ENCODE data around the gene PTPRN. TPM values are rescaled to one million over a fixed set of nuclear protein-coding genes. Genes with fewer than 3 reads are reported as not detected.

The PTPRN gene
- total and polyA plus RNA-seq, 11 donors = 0.12 to 0.93 (median 0.39) TPM; not detected in 7

- H3K27me3 ChIP-seq = no peaks in the 10 kb centered on the region
- 84 to 93% (median 92%) methylated on average over 4 to 5 of the region's 5 CpGs for WGBS, 4 donors
- no peaks in the 10 kb centered on the region for H3K9me3 ChIP-seq
- H3K4me3 ChIP-seq = peak overlapping the region in 1 of 12 donors; percentile 67
- H3K4me1 ChIP-seq = peaks cover 0 to 25% (median 13%) of the 10 kb centered on the region in 12 donors
- ATAC-seq (no peak), DNase-seq (peak in 1 of 5 donors; percentile 19)
- peak overlapping the region in 5 of 12 donors; percentile 75 to 93 (median 88) for H3K27ac ChIP-seq
- no peaks in the 10 kb centered on the region for H3K36me3 ChIP-seq
- intact Hi-C loops (cut with DNase I) = loop anchor here in 9 of 10 donors (1.0 to 10.0 kb wide), 14 partner anchors 14 to 239 kb away; partner anchors contain the start of genes NHEJ1 (in 4 of the 9), DNAJB2 (in 3 of the 9), DNPEP (in 2 of the 9) and GLB1L (in 2 of the 9)
- TF ChIP-seq POLR2A (IDR thresholded peaks at IDR 0.05) = no peak
- TF ChIP-seq CTCF (IDR thresholded peaks at IDR 0.05) = no peak
These were observed 15.4 kb downstream of the PTPRN start for GRCh38 chr2:219293736-219294231.

GRCh38 chr2:219292616-219293015 lies 16.6 kb downstream of the PTPRN start:
- WGBS, 4 donors = 85 to 96% (median 92%) methylated on average over 9 of the region's 9 CpGs
- H3K4me1 ChIP-seq = peaks cover 0 to 25% (median 13%) of the 10 kb centered on the region in 12 donors
- no peaks in the 10 kb centered on the region for H3K9me3 ChIP-seq
- no peaks in the 10 kb centered on the region for H3K27me3 ChIP-seq
- no peak overlapping the region for H3K4me3 ChIP-seq
- ATAC-seq (no peak), DNase-seq (peak in 1 of 5 donors; percentile 4)
- TF ChIP-seq CTCF (IDR thresholded peaks at IDR 0.05) (no peak), POLR2A (IDR thresholded peaks at IDR 0.05) (no peak)
- H3K27ac ChIP-seq = no peak overlapping the region
- no peaks in the 10 kb centered on the region for H3K36me3 ChIP-seq
- intact Hi-C loops (cut with DNase I) = loop anchor here in 7 of 10 donors (5.0 to 10.0 kb wide), 6 partner anchors 45 to 238 kb away; partner anchors contain the start of genes DNPEP (in 2 of the 7), GLB1L (in 2 of the 7), STK16 (in 2 of the 7) and CNPPD1 (in 1 of the 7)

- H3K4me3 ChIP-seq = no peak overlapping the region
- no peaks in the 10 kb centered on the region for H3K36me3 ChIP-seq
- ATAC-seq = no peak
- H3K9me3 ChIP-seq = no peaks in the 10 kb centered on the region
- peaks cover 0 to 25% (median 13%) of the 10 kb centered on the region in 12 donors for H3K4me1 ChIP-seq
- H3K27me3 ChIP-seq = no peaks in the 10 kb centered on the region
- intact Hi-C loops (cut with DNase I) = loop anchor here in 7 of 10 donors (5.0 to 10.0 kb wide), 6 partner anchors 45 to 237 kb away; partner anchors contain the start of genes DNPEP (in 2 of the 7), GLB1L (in 2 of the 7), STK16 (in 2 of the 7) and CNPPD1 (in 1 of the 7)
- DNase-seq = peak in 1 of 5 donors; percentile 4
- no peak for TF ChIP-seq CTCF (IDR thresholded peaks at IDR 0.05)
- no peak for TF ChIP-seq POLR2A (IDR thresholded peaks at IDR 0.05)
- no peak overlapping the region for H3K27ac ChIP-seq
- WGBS, 4 donors = 74 to 77% (median 75%) methylated on average over 4 of the region's 4 CpGs
These were observed 17.2 kb downstream of the PTPRN start for GRCh38 chr2:219291910-219292490.

- Histone ChIP-seq H3K4me3 (no peak overlapping the region), H3K36me3 (peaks cover 0 to 3% (median 0%) of the 10 kb centered on the region in 9 donors), H3K9me3 (no peaks in the 10 kb centered on the region), H3K4me1 (peaks cover 0 to 25% (median 13%) of the 10 kb centered on the region in 12 donors), H3K27me3 (no peaks in the 10 kb centered on the region), H3K27ac (no peak overlapping the region)
- no peak for ATAC-seq
- TF ChIP-seq POLR2A (IDR thresholded peaks at IDR 0.05) = no peak
- no peak for TF ChIP-seq CTCF (IDR thresholded peaks at IDR 0.05)
- peak in 1 of 5 donors; percentile 14 for DNase-seq
- intact Hi-C loops (cut with DNase I) = loop anchor here in 7 of 10 donors (5.0 to 10.0 kb wide), 6 partner anchors 44 to 237 kb away; partner anchors contain the start of genes DNPEP (in 2 of the 7), GLB1L (in 2 of the 7), STK16 (in 2 of the 7) and CNPPD1 (in 1 of the 7)
- WGBS, 4 donors = 82 to 87% (median 83%) methylated on average over 7 of the region's 7 CpGs
These were observed 17.8 kb downstream of the PTPRN start for GRCh38 chr2:219291394-219291793.
